ENCODE results near the gene GDAP1L1.
A peak's percentile ranks its signal among the peaks of the same experiment; 100 is the strongest.

The GDAP1L1 gene

GRCh38 chr20:44247131-44247571 lies at the start of gene GDAP1L1:
Gene GDAP1L1, plus strand, starts transcription at chr20:44247308. Its CDS starts 27 bp downstream, at chr20:44247335.
- H3K4me3 ChIP-seq (ENCODE audit: low read depth, low read length): no peak within 1 kb of the TSS
- no peak for TF ChIP-seq CTCF (IDR thresholded peaks at IDR 0.05; ENCODE audit: low read depth, low read length)

- TF ChIP-seq CTCF (IDR thresholded peaks at IDR 0.05; ENCODE audit: low read depth, low read length): no peak
- no peak overlapping the region for H3K4me3 ChIP-seq (ENCODE audit: low read depth, low read length)
Measured at GRCh38 chr20:44198872-44199271, 48.2 kb upstream of the GDAP1L1 start.

- TF ChIP-seq CTCF (IDR thresholded peaks at IDR 0.05; ENCODE audit: low read depth, low read length): no peak
Measured at GRCh38 chr20:44199877-44200276, 47.2 kb upstream of the GDAP1L1 start.

GRCh38 chr20:44200371-44200770 lies 46.7 kb upstream of the GDAP1L1 start:
- no peak for TF ChIP-seq CTCF (IDR thresholded peaks at IDR 0.05; ENCODE audit: low read depth, low read length)
- no peak overlapping the region for H3K4me3 ChIP-seq (ENCODE audit: low read depth, low read length)

More at GRCh38 chr20:44199877-44200276, 47.2 kb upstream of the GDAP1L1 start:
- H3K4me3 ChIP-seq (ENCODE audit: low read depth, low read length): no peak overlapping the region

GRCh38 chr20:44200983-44201382 lies 46.1 kb upstream of the GDAP1L1 start:
- no peak overlapping the region for H3K4me3 ChIP-seq (ENCODE audit: low read depth, low read length)
- TF ChIP-seq CTCF (IDR thresholded peaks at IDR 0.05; ENCODE audit: low read depth, low read length): no peak

GRCh38 chr20:44203161-44203560 lies 43.9 kb upstream of the GDAP1L1 start:
- TF ChIP-seq CTCF (IDR thresholded peaks at IDR 0.05; ENCODE audit: low read depth, low read length): no peak
- no peak overlapping the region for H3K4me3 ChIP-seq (ENCODE audit: low read depth, low read length)

GRCh38 chr20:44204156-44204831 lies 42.8 kb upstream of the GDAP1L1 start:
- peak overlapping the region; percentile 6; the same call in 1 of the 2 replicates for H3K4me3 ChIP-seq (ENCODE audit: low read depth, low read length)
- no peak for TF ChIP-seq CTCF (IDR thresholded peaks at IDR 0.05; ENCODE audit: low read depth, low read length)

Measured in WI38 (cell line).